Stimulated activated CD8-positive, alpha-beta memory T cell treated with anti-CD3 and anti-CD28 coated beads, Interleukin-15, amount 100 ng/mL, for 48 hours (primary cell): Measurements from ENCODE around the gene UGDH.
"Not testable (repeated sequence)": the region's sequence is repeated elsewhere in the genome, so short reads cannot be mapped to it uniquely, and the experiment has no call there.

Experiments used
- DNase-seq, 2 donors: peaks; one replicate each; pipeline ENCODE4 v3.0.0-alpha.2; 2020; ENCODE audit warnings: low read depth in 2 of 2

UGDH gene

GRCh38 chr4:39495446-39496213 is 31.6 kb downstream of the UGDH start:
- no peak for DNase-seq

DNA sequence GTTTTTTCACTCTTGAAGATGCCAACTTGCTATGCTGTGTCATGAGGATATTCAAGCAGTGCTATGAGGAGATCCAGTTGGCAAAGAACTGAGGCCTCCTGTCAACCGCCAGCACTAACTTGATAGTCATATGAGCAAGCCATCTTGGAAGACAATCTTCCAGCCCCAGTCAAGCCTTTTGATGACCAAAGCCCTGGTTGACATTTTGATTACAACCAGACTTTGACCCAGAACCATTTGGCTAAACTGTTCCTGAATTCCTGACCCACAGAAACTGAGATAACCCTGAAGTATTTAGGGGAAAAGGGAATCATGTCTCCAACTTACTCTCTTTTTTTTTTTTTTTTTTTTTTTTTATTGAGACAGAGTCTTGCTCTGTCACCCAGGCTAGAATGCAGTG is 32.9 kb downstream of the UGDH start:
- DNase-seq: no peak

DNA sequence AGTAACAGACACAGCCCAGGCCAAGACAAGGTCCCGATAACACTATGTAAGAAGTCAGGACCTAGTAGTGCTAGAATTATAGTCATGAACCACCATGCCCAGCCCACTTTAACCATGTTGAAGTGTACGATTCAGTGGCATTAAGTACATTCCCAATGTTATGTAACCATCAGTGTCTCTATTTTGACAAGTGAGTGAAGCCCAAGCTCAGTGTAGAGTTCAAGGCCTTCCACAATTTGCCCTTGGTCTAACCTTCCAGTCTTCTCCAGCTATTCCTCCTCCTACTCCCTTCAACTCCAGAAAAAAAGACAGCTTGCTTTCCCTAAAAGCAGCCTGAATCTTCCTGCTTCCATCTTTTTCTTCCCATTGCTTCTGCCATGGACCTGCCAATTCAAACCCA is 36.9 kb downstream of the UGDH start:
- DNase-seq: no peak

GRCh38 chr4:39486221-39486804 is 40.9 kb downstream of the UGDH start:
- DNase-seq: no peak

GRCh38 chr4:39484582-39485272 is 42.5 kb downstream of the UGDH start:
- no peak for DNase-seq

DNA sequence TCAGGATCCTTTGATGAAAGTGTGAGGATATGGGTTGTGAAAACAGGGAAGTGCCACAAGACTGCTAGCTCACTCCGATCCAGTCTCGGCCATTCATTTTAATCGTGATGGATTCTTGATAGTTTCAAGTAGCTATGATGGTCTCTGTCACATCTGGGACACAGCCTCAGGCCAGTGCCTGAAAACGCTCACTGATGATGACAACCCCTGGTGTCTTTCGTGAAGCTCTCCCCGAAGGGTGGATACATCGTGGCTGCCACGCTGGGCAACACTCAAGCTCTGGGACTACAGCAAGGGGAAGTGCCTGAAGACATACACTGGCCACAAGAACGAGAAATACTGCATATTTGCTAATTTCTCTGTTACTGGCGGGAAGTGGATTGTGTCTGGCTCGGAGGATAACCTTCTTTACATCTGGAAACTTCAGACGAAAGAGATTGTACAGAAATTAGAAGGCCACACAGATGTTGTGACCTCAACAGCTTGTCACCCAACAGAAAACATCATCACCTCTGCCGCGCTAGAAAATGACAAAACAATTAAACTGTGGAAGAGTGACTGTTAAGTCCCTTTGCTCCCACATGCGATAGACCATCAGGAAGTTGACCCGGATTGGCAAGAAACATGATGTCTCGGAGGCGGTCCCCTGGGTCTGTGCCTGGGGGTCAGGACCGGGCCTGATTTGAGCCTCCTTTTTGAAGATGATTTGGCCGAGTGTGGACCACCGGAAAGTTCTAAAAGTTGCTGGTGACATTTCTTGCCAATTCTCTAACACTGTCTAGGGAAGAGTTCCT is 46.1 kb downstream of the UGDH start:
- DNase-seq: no peak

DNA sequence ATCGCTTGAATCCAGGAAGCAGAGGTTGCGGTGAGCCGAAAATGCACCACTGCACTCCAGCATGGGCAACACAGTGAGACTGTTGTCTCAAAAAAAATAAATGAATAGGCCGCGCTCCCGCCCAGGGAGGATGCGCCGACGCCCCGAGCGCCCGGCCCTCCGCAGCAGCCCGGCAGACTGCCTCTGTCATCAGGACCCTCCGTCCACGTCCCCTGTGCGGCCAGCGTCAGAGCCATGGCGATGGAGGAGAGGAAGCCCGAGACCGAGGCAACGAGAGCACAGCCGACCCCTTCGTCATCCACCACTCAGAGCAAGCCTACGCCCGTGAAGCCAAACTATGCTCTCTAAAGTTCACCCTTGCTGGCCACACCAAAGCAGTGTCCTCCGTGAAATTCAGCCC is 47.0 kb downstream of the UGDH start:
- no peak for DNase-seq

- no peak for DNase-seq
These were observed 50.9 kb downstream of the UGDH start for GRCh38 chr4:39476187-39476895.

DNA sequence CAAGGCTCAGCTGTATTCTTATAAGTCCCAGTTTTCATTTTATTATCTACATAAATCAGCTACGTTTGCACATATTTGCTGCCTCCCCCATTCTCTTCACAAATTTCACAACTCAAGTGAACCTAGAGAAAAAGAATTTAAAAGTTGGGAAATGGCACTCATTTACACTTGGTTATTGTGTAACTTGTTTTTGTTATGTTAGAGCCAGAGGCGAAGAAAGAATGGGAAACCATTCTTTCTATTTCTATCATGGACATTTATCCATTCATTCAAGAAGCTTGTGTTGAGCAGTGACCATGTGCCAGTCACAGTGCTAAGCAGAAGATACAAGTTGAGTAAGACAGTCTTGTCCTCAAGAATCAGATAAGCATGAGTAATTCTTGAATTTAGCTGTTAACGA is 54.8 kb downstream of the UGDH start:
- no peak for DNase-seq

DNA sequence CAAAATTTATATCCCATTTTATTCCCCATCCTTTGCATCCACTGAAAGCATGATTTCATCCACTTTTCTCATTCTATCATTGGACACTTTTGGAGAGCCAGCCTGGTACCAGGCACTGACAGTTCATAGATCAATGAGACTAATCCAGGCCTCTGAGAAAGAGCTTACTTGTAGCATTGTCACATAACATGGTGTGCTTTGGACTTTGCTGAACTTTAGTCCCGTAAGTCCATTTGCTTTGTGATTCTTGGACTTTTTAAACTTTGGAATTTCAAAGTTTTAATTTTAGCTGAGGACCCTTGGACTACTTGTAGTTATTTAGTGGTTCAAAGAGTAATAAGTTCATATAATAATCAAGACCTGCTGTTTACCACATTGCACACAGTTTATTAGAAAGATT is 56.8 kb downstream of the UGDH start:
- DNase-seq: no peak

DNA sequence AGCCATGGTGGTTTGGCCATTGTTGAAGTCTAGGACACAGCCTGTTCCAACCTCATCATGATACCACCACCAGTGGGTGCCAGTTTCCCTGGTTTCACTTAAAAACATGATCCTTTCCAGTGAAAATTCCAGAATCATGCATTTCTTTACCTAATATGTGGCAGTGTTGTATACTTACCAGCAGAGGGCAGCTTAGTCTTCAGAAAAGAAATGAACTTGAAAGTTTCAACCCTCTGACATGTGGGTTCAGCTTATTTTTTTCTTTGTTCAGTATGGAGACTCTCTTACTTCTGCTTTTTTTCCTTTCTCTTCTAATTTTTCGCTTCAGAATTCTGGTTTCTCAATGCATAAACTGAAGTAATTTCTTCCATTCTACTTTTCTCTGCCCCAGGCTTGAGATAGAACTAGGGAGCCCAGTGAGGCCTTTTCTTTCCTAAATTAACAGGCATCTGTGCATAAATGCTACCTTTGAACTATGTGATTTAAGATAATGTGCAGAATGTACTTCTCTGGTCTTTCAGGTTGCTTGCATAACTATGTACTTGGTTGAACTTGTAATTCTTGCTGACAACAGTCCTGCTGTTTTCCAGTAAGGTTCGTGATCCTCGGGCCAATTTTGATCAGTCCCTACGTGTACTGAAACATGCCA is 57.7 kb downstream of the UGDH start:
- no peak for DNase-seq

GRCh38 chr4:39467464-39467863 is 59.8 kb downstream of the UGDH start:
- no peak for DNase-seq

DNA sequence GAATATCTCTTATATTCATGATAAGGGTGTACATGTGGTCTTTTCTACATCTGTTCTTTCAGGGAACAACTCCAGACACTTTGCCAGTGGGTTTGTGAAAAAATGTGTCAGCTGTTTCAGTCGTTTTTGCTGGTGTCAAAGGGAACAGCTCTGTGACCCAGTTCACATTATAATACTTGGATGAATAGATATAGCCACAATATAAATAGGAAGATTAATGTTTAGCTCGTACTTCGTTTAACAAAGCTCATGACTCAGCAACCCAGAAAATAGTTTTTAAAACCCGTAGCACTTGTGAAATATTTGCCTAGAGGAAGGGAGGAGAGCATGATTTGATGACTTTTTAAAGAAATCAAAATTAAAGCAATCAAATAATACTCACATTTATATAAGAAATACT is 60.5 kb downstream of the UGDH start:
- DNase-seq: no peak

GRCh38 chr4:39464886-39465501 is 62.2 kb downstream of the UGDH start:
- DNase-seq: no peak

DNA sequence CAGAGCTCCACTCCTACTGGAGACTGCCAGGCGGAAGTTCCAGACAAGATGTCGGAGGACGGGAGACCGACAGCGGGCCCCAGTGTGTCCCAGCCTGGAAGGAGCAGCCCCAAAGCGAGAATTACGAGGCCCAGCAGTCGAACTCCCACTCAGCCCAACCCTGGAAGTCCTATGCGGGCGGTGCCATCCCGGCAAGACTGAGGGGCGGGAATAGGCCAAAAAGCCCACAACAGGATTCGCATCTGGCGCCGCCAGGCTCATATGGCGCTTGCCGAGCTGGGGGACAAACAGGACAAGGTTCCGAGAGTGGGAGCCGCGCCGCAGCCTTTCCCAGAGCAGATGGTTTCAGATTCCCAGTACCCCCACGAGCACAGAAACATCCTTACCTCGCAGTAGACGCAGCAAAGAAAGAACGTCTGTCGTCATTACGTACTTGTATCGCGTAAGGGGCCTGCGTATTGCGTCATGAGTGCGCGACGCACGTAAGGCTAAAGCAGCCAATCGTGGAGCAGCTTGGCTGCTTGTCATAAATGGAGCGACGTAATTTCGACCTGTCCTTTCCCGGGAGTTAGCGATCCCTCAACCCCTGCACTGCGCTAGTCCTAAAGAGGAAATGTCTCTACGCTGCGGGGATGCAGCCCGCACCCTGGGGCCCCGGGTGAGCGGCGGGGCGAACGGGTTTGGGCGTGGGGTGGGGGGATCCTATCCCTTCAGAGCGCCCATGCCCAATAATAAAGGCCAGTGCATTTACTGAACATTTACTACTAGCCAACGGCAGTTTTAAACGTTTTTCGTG is 68.5 kb downstream of the UGDH start, which contains the start of the genes LIAS and RPL9:
Gene LIAS, plus strand, starts transcription at position 552 of the 796 bp plus-strand sequence. Its CDS starts 62 bp downstream, at position 614.
Gene RPL9, minus strand, starts transcription at position 418 of the 796 bp plus-strand sequence. CDS start 483 bp downstream, outside the sequence.
- DNase-seq: peak; percentile 83 to 87

DNA sequence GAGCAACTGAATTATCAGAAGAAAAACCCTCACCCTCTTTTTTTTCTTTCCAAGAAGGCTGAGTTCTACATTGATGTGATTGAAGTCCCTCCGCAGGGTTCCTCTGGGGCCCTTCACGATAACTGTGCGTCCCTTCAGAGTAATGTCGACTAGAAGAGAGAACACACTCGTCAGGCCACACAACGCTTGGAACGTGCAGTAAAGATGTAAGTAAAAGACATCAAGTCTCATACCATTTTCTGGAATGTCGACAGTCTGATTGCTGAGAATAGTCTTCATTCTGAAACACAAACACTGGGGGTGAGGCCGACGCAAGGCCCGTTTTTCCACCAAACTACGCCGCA is 69.1 kb downstream of the UGDH start:
- DNase-seq: not testable (repeated sequence)

- no peak for DNase-seq
These were observed 70.1 kb downstream of the UGDH start for GRCh38 chr4:39456946-39457763.

DNA sequence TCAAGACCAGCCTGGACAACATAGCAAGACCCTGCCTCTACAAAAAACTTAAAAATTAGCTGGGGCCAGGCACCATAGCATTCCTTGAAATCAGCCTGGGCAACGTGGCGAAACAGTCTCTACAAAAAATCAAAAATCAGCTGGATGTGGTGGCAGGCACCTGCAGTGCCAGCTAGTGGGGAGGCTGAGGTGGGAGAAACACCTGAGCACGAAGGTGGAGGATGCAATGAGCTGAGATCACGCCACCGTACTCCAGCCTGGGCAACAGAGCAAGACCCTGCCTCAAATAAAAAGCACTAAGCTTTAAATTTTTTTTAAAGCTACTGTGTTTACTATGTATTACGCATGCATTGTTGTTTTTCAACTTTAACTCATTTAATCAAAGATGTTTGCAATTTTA is 71.8 kb downstream of the UGDH start:
- DNase-seq: no peak

GRCh38 chr4:39453738-39454137 is 73.5 kb downstream of the UGDH start:
- no peak for DNase-seq
